ENCODE results near the gene IL7R.
"Not testable (repeated sequence)": the region's sequence is repeated elsewhere in the genome, so short reads cannot be mapped to it uniquely, and the experiment has no call there.

The IL7R gene

DNA sequence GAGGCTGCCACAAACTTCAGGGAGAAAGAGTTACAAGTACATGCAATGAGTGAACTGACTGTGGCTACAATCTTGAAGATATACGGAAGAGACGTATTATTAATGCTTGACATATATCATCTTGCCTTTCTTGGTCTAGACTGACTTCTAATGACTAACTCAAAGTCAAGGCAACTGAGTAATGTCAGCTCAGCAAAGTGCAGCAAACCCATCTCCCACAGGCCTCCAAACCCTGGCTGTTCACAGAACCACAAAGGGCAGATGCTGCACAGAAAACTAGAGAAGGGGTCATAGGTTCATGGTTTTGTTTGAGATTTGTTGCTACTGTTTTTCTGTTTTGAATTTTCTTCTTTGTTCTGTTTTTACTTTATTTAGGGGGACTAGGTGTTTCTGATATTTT, 21.0 kb downstream of the IL7R start:
- DNase-seq (ENCODE audit: low spot score) = no peak

GRCh38 chr5:35878079-35878478, 21.4 kb downstream of the IL7R start:
- DNase-seq (ENCODE audit: low spot score) = no peak

- no peak for DNase-seq (ENCODE audit: low spot score)
These were observed 22.4 kb downstream of the IL7R start for GRCh38 chr5:35879096-35879495.

GRCh38 chr5:35879649-35880048, 23.0 kb downstream of the IL7R start:
- DNase-seq (ENCODE audit: low spot score) = no peak

DNA sequence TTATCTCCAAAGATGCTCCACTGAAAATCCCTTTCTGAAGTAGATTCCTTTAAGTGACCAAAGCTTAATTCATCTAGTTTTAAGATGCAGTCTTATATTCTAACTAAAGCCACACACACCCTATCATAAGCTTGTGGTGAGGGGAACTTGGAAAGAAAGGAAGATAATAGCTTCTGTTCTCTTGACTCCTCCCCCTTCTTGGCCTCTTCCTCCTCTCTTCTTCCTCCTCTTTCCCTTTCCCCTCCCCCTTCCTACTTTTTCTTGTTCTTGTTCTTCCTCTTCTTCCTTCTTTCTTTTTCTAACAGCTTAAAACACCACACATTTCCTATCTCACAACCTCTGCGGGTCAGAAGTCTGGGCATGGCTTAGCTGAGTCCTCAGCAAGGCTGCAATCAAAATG, 23.5 kb downstream of the IL7R start:
- DNase-seq (ENCODE audit: low spot score) = no peak

- no peak for DNase-seq (ENCODE audit: low spot score)
These were observed 25.1 kb downstream of the IL7R start for GRCh38 chr5:35881758-35882157.

- DNase-seq (ENCODE audit: low spot score) = no peak
These were observed 27.6 kb downstream of the IL7R start for GRCh38 chr5:35884191-35884769.

DNA sequence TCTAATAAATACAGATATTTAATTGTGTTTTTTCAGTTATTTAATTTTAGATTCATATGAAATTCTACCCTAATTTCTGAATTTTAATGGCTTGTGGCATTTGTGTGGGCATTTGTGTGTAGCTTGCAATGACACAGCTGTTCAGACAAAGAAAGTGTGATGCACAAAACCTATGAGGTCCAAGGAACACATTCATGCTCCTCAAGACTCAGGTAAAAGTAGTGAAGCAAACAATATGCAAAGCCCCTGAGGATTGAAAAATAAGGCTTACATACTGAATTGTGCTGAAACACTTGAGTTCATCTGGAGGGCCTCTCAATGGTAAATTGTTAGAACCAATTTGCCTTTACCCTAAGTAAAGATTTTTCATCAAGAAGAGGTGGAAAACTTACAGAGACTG, 28.1 kb downstream of the IL7R start:
- no peak for DNase-seq (ENCODE audit: low spot score)

DNA sequence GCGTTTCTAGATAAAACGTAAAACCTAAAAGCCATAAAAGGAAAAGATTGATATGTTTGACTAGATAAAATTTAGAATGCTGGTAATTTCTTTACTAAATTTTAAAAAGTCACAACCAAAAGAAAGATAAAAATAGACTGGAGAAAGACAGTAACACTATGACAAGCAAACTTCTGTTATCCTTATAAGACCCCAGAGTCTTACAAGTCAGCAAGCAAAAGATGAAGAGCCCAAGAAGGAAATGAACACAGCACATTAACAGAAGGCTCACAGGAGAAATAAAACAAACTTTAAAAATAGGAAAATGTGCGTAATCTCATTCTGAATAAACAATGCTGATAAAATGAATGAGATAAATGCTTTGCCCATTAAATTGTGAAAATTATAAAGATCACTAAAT, 29.7 kb downstream of the IL7R start:
- no peak for DNase-seq (ENCODE audit: low spot score)

- DNase-seq (ENCODE audit: low spot score) = no peak
These were observed 30.8 kb downstream of the IL7R start for GRCh38 chr5:35887321-35888100.

GRCh38 chr5:35890021-35891020, 33.6 kb downstream of the IL7R start:
- DNase-seq (ENCODE audit: low spot score) = no peak

DNA sequence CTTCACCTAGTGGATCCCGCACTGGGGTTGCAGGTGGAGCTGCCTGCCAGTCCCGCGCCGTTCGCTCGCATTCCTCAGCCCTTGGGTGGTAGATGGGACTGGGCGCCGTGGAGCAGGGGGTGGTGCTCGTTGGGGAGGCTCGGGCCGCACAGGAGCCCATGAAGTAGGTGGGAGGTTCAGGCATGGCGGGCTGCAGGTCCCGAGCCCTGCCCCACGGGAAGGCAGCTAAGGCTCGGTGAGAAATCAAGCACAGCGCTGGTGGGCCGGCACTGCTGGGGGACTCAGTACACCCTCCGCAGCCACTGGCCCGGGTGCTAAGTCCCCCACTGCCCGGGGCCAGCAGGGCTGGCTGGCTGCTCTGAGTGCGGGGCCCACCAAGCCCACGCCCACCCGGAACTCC, 36.1 kb downstream of the IL7R start:
- not testable (repeated sequence) for DNase-seq (ENCODE audit: low spot score)

DNA sequence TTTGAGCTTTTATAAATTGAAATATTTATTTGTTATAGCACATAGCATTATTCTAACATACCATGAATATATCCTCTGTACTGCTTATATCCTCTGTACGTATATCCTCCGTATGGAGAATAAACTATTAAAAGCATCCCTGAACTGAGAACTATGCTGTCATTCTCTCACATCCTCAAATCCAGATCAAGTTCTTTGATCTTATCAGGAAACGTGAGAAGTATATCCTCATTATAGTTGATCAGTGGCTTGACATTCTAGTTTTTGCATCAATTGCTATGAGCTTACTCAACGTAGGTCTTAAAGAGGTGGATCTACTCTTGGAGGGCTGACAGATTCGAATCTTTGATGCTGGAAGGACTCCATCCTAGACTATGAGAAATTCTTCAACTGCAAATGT, 37.4 kb downstream of the IL7R start:
- no peak for DNase-seq (ENCODE audit: low spot score)

- DNase-seq (ENCODE audit: low spot score) = no peak
These were observed 42.4 kb downstream of the IL7R start for GRCh38 chr5:35898952-35899660.

DNA sequence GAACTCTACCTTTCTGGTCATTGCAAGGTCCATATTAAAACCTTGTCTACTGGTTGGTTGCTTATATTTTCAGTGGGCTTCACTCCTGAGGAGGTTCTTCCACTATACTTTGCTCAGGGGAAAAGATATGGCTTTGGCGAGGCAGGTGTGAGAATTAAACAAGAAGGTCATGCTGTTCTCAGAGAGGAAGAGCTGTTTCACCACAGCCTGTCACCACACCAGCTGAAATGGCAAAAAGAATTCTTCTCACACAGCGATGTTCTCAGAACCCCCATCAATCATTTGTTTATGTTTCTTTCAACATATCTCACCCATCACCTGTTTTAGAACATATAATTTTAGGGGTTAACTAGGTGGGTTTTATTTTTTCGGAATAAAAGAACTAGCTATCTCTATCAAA, 43.1 kb downstream of the IL7R start:
- no peak for DNase-seq (ENCODE audit: low spot score)

- no peak for DNase-seq (ENCODE audit: low spot score)
These were observed 44.4 kb downstream of the IL7R start for GRCh38 chr5:35900972-35901695.

GRCh38 chr5:35902046-35902672, 45.5 kb downstream of the IL7R start:
- DNase-seq (ENCODE audit: low spot score) = no peak

DNA sequence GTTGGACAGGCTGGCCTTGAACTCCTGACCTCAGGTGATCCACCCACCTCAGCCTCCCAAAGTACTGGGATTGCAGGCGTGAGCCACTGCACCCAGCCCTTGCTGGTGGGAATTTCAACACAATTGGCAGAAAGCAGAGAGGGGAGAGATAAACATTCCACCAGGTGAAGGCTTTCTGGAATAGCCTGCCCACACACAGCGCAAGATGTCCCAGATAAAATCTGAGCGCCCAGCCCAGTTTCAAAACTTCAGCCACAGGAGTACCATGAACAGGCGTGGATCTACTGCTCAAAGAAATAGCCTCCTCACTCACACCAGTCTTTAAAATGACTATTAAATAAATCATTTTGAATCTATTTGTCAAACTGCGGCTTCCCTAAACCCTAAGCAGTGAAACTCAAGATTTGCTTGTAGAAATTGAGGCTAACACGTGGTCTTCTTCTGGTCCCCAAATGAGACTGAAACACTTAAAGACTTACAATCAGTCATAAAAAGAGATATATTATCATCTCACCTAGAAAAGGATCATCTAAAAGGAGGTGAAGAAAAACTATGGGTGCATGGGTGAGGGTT, 47.0 kb downstream of the IL7R start:
- DNase-seq (ENCODE audit: low spot score) = no peak

GRCh38 chr5:35904443-35905132, 47.9 kb downstream of the IL7R start:
- DNase-seq (ENCODE audit: low spot score) = no peak

DNA sequence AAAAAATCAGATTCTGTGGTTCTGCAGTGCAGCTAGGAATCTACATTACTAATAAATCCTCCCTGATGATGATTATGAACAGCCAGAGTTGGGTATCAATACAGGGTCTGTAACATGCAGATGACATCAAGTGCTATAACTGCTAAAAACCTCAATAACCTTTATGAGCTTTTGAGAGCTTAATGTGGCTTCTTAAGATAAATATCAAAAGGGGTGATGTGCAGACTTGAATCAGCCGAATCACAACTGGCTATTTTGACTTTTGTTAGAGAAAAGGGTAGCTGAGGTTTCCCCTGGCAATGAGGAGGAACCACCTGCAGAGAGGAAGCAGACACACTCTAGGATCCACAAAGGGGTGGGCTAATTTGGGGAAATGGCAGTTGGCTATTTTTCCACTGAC, 51.5 kb downstream of the IL7R start:
- no peak for DNase-seq (ENCODE audit: low spot score)

Data from cerebellar cortex (tissue), 1 donor.